ENCODE results near the gene CERCAM. TPM values are rescaled to one million over a fixed set of nuclear protein-coding genes. Genes with fewer than 3 reads are reported as not detected.

Gene CERCAM
- total RNA-seq, 4 donors from 2014 or later, result 2.2 to 18.3 (median 6.2) TPM

DNA sequence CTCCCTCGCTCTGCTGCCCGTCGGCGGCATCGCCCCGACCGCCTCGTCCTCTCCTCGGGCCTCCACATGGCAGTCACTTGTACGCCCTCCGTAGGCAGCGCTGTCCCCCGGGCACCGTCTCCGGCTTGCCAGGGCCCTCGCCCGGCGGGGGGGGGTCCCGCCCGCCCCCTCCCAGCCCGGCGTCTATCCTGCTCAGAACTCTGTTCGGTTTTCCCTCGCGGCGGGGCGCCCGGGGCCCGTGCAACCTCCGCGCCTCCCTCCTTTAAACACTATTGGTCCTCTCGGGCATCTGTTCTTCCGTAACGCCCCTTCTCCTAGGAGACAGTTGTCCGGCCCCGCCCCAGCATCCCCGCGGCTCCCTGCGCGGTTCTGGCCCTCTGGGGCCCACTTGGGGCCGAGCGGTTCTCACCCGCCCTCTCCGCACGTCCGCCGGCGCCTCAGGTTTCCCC, 36.0 kb downstream of the CERCAM start:
- Histone ChIP-seq H3K27ac (peak overlapping the region; percentile 76 to 97 (median 88)), H3K36me3 (peaks cover 13 to 25% (median 13%) of the 10 kb centered on the region in 3 donors), H3K9me3 (no peaks in the 10 kb centered on the region), H3K4me1 (peaks cover 6 to 23% (median 13%) of the 10 kb centered on the region in 3 donors), H3K4me3 (peak overlapping the region; percentile 82 to 96 (median 89)), H3K27me3 (no peaks in the 10 kb centered on the region)
- intact Hi-C loops (cut with DNase I), result no loop called here
- 0% methylated on average over 7 to 13 of the region's 48 CpGs for WGBS, 2 donors
- TF ChIP-seq, protein P1, sequence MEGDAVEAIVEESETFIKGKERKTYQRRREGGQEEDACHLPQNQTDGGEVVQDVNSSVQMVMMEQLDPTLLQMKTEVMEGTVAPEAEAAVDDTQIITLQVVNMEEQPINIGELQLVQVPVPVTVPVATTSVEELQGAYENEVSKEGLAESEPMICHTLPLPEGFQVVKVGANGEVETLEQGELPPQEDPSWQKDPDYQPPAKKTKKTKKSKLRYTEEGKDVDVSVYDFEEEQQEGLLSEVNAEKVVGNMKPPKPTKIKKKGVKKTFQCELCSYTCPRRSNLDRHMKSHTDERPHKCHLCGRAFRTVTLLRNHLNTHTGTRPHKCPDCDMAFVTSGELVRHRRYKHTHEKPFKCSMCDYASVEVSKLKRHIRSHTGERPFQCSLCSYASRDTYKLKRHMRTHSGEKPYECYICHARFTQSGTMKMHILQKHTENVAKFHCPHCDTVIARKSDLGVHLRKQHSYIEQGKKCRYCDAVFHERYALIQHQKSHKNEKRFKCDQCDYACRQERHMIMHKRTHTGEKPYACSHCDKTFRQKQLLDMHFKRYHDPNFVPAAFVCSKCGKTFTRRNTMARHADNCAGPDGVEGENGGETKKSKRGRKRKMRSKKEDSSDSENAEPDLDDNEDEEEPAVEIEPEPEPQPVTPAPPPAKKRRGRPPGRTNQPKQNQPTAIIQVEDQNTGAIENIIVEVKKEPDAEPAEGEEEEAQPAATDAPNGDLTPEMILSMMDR (IDR thresholded peaks at IDR 0.05), result no peak
- no peak for TF ChIP-seq POLR2A (IDR thresholded peaks at IDR 0.05)
- no peak for DNase-seq

DNA sequence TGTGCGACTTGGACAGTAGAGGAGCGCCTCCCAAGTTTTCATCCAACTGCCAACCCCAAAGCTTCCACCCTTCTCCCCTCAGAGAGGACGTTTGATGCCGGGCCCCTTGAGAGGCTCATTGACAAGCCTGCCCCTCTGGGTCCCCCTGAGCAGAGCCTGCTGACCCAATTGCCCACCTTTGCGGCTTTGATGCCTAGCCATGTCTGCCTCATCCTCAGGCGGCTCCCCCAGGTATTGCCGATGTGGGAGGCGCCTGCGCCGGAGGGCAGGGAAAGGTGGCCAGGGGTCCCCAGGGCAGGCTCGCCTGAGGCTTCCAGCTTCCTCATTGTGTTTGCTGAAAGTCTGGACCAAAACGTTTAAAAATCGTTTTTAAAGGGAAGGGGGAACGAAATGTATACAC, 36.5 kb downstream of the CERCAM start:
- Histone ChIP-seq H3K4me1 (peaks cover 6 to 23% (median 13%) of the 10 kb centered on the region in 3 donors), H3K27ac (peak overlapping the region in 2 of 4 donors; percentile 76 to 97), H3K9me3 (no peaks in the 10 kb centered on the region), H3K36me3 (peaks cover 13 to 30% (median 13%) of the 10 kb centered on the region in 3 donors), H3K4me3 (peak overlapping the region; percentile 82 to 96 (median 89)), H3K27me3 (no peaks in the 10 kb centered on the region)
- no peak for DNase-seq
- TF ChIP-seq POLR2A (IDR thresholded peaks at IDR 0.05), result no peak
- TF ChIP-seq, protein P1 (IDR thresholded peaks at IDR 0.05), result no peak
- intact Hi-C loops (cut with DNase I), result no loop called here
- WGBS, 2 donors, result 0 to 23% methylated on average over 3 to 6 of the region's 14 CpGs

DNA sequence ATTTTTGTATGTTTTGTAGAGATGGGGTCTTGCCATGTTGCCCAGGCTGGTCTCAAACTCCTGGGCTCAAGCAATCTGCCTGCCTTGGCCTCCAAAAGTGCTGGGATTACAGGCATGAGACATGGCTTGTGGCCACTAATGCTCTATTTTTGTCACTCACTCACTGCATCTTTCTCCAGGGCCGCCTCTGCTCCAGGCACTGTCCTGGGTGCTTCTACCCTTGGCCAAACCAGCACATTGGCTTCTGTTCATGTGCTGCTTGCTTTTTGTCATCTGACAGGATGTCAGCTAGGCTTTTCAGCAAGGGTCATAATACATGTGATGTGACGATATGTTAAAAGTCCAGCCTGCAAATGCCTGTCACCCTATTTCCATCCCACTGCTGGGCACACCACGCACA, 38.4 kb downstream of the CERCAM start:
- H3K27me3 ChIP-seq, result no peaks in the 10 kb centered on the region
- no peak for DNase-seq
- intact Hi-C loops (cut with DNase I), result no loop called here
- peaks cover 13 to 48% (median 13%) of the 10 kb centered on the region in 3 donors for H3K36me3 ChIP-seq
- WGBS, 2 donors, result 93 to 94% methylated on average over 3 of the region's 3 CpGs
- H3K4me1 ChIP-seq, result peaks cover 6 to 23% (median 13%) of the 10 kb centered on the region in 3 donors
- no peak overlapping the region for H3K4me3 ChIP-seq
- no peaks in the 10 kb centered on the region for H3K9me3 ChIP-seq
- H3K27ac ChIP-seq, result no peak overlapping the region
- TF ChIP-seq, protein P1 (IDR thresholded peaks at IDR 0.05), result no peak
- no peak for TF ChIP-seq POLR2A (IDR thresholded peaks at IDR 0.05)

DNA sequence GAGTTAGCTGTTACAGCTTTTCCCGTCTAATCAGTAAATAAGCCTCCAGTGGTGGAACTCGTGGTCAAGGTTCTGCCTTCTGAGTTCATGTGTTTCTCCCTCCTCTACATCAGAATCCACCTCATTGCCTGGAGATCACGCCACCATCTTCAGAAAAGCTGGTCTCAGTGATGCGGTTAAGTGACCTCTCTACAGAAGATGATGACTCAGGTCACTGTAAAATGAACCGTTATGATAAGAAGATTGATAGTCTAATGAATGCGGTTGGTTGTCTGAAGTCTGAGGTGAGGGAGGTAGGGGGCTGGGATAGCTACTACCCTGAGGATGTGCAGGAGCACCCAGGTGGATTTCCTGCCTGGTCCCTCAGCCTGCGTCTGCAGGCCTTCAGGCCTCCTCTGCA, 48.4 kb downstream of the CERCAM start:
- H3K27ac ChIP-seq, result no peak overlapping the region
- peaks cover 0 to 75% (median 0%) of the 10 kb centered on the region in 3 donors for H3K36me3 ChIP-seq
- no peaks in the 10 kb centered on the region for H3K9me3 ChIP-seq
- H3K27me3 ChIP-seq, result no peaks in the 10 kb centered on the region
- 90 to 91% methylated on average over 5 to 7 of the region's 7 CpGs for WGBS, 2 donors
- intact Hi-C loops (cut with DNase I), result no loop called here
- DNase-seq, result no peak
- H3K4me3 ChIP-seq, result no peak overlapping the region
- H3K4me1 ChIP-seq, result no peaks in the 10 kb centered on the region
- TF ChIP-seq POLR2A (IDR thresholded peaks at IDR 0.05), result no peak
- TF ChIP-seq, protein P1 (IDR thresholded peaks at IDR 0.05), result no peak

DNA sequence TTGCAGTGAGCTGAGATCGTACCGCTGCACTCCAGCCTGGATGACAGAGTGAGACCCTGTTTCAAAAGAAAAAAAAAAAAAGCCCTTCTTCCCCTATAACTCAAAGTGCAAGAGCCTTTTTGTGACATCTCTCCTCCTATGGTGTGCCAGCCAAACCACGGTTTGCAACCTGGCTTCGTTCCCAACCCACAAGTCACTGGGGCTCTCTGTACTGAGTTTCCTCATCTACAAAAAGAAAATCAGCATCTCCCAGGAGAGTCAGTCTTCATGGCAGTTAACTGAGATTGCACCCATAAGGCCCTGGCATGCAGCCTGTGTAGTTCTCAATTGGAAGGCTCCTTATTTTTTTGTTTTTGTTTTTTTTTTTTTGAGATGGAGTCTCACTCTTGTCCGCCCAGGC, 49.9 kb downstream of the CERCAM start:
- whole genome bisulfite sequencing, 2 donors, result 62 to 82% methylated on average over 5 of the region's 5 CpGs
- H3K4me1 ChIP-seq, result no peaks in the 10 kb centered on the region
- intact Hi-C loops (cut with DNase I), result no loop called here
- H3K9me3 ChIP-seq, result no peaks in the 10 kb centered on the region
- no peak for TF ChIP-seq POLR2A (IDR thresholded peaks at IDR 0.05)
- TF ChIP-seq, protein P1 (IDR thresholded peaks at IDR 0.05), result no peak
- H3K27ac ChIP-seq, result no peak overlapping the region
- no peak overlapping the region for H3K4me3 ChIP-seq
- no peak for DNase-seq
- no peaks in the 10 kb centered on the region for H3K27me3 ChIP-seq
- peaks cover 0 to 78% (median 0%) of the 10 kb centered on the region in 3 donors for H3K36me3 ChIP-seq

All from esophagus squamous epithelium (tissue), 5 donors.